Measurements from ENCODE around the gene ADORA2A. TPM values are rescaled to one million over a fixed set of nuclear protein-coding genes. Genes with fewer than 3 reads are reported as not detected.

Gene ADORA2A
- total and polyA plus RNA-seq, 8 donors, result 0.58 to 7.1 (median 1.6) TPM; not detected in 1

DNA sequence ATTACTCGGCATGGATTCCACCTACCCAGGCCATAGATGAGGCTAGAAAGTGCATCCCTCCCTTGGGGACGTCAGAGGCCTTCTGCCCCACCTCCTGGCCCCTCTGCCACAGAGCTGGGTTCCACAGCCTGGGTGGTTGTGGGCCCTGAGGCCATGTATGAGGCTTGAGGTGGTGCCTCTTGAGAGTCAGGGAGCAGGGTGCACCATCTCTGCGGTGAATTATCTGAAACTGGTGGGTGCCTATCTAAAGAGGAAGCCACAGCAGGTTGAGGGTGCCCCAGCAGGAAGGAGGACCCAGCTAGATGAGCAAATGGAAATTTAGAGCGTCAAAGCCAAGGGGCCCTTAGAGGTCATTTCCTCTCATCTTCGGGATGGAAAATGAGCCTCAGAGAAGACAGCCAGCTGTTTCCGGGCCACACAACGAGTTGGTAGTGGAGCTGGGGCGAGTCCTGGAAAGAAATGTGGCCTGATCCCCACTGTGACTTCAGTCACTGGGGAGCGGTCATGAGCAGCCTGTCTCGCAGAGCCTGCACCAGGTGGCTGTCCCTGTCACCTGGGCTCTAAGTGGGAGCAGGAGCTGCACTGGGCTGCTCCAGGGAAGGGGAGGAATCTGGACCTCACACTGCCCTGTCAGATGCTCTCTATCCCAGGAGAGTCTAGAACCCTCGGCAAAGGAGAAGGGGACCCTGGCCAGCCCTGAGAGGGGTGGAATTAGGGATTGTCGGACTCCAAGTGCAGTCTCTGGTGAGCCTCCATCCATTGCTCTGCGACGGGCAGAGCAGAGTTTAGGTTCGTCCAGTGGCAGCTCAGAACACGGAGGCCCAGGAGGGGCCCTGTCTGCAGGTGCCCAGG, 7.3 kb downstream of the ADORA2A start:
- Histone ChIP-seq H3K9me3 (no peaks in the 10 kb centered on the region), H3K27ac (peak overlapping the region; percentile 41 to 86 (median 61)), H3K27me3 (no peaks in the 10 kb centered on the region), H3K4me1 (peaks cover 23 to 63% (median 60%) of the 10 kb centered on the region in 4 donors), H3K4me3 (no peak overlapping the region), H3K36me3 (no peaks in the 10 kb centered on the region)
- WGBS, 5 donors, result 55 to 73% (median 69%) methylated on average over 12 to 16 of the region's 16 CpGs
- intact Hi-C loops (cut with DNase I; ENCODE audit: low total_unique reads), result loop anchor here (5.0 kb wide), 1 partner anchor 88 kb away; no protein-coding TSS in a partner anchor
- peak; percentile 51 to 92 for DNase-seq
- TF ChIP-seq POLR2AphosphoS5 (IDR thresholded peaks at IDR 0.05), result peak in 2 of 3 donors; percentile 13 to 19
- TF ChIP-seq, protein P1, sequence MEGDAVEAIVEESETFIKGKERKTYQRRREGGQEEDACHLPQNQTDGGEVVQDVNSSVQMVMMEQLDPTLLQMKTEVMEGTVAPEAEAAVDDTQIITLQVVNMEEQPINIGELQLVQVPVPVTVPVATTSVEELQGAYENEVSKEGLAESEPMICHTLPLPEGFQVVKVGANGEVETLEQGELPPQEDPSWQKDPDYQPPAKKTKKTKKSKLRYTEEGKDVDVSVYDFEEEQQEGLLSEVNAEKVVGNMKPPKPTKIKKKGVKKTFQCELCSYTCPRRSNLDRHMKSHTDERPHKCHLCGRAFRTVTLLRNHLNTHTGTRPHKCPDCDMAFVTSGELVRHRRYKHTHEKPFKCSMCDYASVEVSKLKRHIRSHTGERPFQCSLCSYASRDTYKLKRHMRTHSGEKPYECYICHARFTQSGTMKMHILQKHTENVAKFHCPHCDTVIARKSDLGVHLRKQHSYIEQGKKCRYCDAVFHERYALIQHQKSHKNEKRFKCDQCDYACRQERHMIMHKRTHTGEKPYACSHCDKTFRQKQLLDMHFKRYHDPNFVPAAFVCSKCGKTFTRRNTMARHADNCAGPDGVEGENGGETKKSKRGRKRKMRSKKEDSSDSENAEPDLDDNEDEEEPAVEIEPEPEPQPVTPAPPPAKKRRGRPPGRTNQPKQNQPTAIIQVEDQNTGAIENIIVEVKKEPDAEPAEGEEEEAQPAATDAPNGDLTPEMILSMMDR (IDR thresholded peaks at IDR 0.05), result no peak

DNA sequence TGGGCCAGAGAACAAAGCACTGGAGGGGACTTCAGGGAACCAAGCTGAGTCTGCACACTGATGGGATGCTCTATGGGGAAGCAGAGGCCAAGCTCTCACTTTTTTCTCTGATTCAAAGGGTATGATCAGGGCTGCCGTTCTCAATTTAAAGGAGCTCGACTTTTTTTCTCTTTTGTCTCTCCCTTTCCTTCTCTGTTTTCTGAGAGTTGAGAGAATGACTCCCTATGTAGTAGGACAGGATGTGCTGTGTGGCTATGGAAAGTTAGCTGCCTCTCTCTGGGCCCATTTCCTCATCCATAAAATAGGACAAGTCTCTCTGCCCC, 7.9 kb downstream of the ADORA2A start:
- TF ChIP-seq, protein P1 (IDR thresholded peaks at IDR 0.05), result no peak
- no peak for TF ChIP-seq EP300 (IDR thresholded peaks at IDR 0.05)
- no peak for TF ChIP-seq POLR2AphosphoS5 (IDR thresholded peaks at IDR 0.05)
- no peak for TF ChIP-seq POLR2A (IDR thresholded peaks at IDR 0.05)
- no peaks in the 10 kb centered on the region for H3K36me3 ChIP-seq
- DNase-seq, result no peak
- H3K4me1 ChIP-seq, result peaks cover 23 to 60% (median 54%) of the 10 kb centered on the region in 4 donors
- H3K4me3 ChIP-seq, result no peak overlapping the region
- WGBS, 5 donors, result 81 to 93% (median 84%) methylated on average over 2 of the region's 2 CpGs
- H3K27me3 ChIP-seq, result no peaks in the 10 kb centered on the region
- peak overlapping the region in 4 of 5 donors; percentile 41 to 86 (median 64) for H3K27ac ChIP-seq
- intact Hi-C loops (cut with DNase I; ENCODE audit: low total_unique reads), result loop anchor here (5.0 kb wide), 1 partner anchor 87 kb away; no protein-coding TSS in a partner anchor
- H3K9me3 ChIP-seq, result no peaks in the 10 kb centered on the region

GRCh38 chr22:24435861-24436371, 8.5 kb downstream of the ADORA2A start:
- H3K9me3 ChIP-seq, result no peaks in the 10 kb centered on the region
- H3K27me3 ChIP-seq, result no peaks in the 10 kb centered on the region
- H3K4me1 ChIP-seq, result peaks cover 23 to 53% (median 48%) of the 10 kb centered on the region in 4 donors
- peak overlapping the region in 4 of 5 donors; percentile 36 to 86 (median 45) for H3K27ac ChIP-seq
- TF ChIP-seq POLR2AphosphoS5 (IDR thresholded peaks at IDR 0.05) (no peak), EP300 (IDR thresholded peaks at IDR 0.05) (no peak), POLR2A (IDR thresholded peaks at IDR 0.05) (no peak)
- TF ChIP-seq, protein P1 (IDR thresholded peaks at IDR 0.05), result no peak
- H3K36me3 ChIP-seq, result peaks cover 0 to 6% (median 1%) of the 10 kb centered on the region in 4 donors
- DNase-seq, result peak in 1 of 2 donors; percentile 52
- WGBS, 5 donors, result 82 to 87% (median 84%) methylated on average over 13 of the region's 13 CpGs
- H3K4me3 ChIP-seq, result no peak overlapping the region
- intact Hi-C loops (cut with DNase I; ENCODE audit: low total_unique reads), result loop anchor here (5.0 kb wide), 1 partner anchor 86 kb away; no protein-coding TSS in a partner anchor

DNA sequence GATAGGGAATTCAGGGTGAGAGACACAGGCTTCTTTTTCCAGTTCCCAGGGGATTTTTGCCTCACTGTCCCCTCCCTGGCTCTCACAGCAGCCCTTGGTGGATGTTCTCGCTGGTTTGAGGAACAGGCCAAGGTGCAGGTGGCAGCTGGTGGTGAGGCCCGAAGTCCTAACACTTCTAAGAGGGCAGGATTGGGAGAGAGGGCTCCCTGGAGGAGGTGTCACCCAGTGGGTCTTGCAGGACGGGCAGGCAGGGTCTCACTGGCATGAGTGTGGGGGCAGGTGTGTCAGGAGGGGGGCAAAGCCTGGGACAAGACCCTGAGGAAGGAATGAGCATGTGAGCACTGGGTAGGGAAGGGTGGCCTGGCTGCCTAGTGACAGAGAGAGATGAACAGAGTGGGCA, 9.2 kb downstream of the ADORA2A start:
- DNase-seq, result no peak
- no peak for TF ChIP-seq POLR2A (IDR thresholded peaks at IDR 0.05)
- TF ChIP-seq POLR2AphosphoS5 (IDR thresholded peaks at IDR 0.05), result no peak
- no peak for TF ChIP-seq EP300 (IDR thresholded peaks at IDR 0.05)
- TF ChIP-seq, protein P1 (IDR thresholded peaks at IDR 0.05), result no peak
- Histone ChIP-seq H3K9me3 (no peaks in the 10 kb centered on the region), H3K27me3 (no peaks in the 10 kb centered on the region), H3K36me3 (peaks cover 0 to 12% (median 5%) of the 10 kb centered on the region in 4 donors), H3K27ac (peak overlapping the region in 4 of 5 donors; percentile 36 to 86 (median 45)), H3K4me3 (no peak overlapping the region), H3K4me1 (peaks cover 23 to 47% (median 42%) of the 10 kb centered on the region in 4 donors)
- intact Hi-C loops (cut with DNase I; ENCODE audit: low total_unique reads), result loop anchor here (5.0 kb wide), 1 partner anchor 86 kb away; no protein-coding TSS in a partner anchor
- WGBS, 5 donors, result 83 to 95% (median 93%) methylated on average over 3 of the region's 3 CpGs

Data from stomach (tissue), 9 donors.